ENCODE measurements around the gene PLA2G12A.

- TF ChIP-seq CTCF (IDR thresholded peaks at IDR 0.05) (no peak), EP300 (IDR thresholded peaks at IDR 0.05) (no peak)
Measured at GRCh38 chr4:109760682-109761081, 30.8 kb upstream of the PLA2G12A start.

Measured in upper lobe of left lung (tissue), 4 donors.